Measurements from ENCODE around the gene GRAMD2B.
"Not testable (repeated sequence)": the region's sequence is repeated elsewhere in the genome, so short reads cannot be mapped to it uniquely, and the experiment has no call there.

The GRAMD2B gene

DNA sequence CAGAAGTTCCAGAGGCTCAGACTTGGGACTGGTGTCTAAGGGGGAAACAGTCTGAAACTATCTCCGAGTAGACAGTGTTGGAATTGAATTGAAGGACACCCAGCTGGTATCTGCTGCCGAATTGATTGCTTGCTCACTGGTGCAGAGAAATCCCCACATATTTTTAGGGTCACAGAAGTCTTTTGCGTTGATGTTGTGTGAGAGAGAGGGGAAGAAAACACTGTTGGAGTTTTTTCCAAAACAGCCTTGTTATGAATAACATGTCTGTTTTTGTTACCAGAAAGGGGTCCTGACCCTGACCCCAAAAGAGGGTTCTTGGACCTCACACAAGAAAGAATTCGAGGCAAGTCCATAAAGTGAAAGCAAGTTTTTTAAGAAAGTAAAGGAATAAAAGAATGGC lies 90.5 kb downstream of the GRAMD2B start:
- no peak for DNase-seq (ENCODE audit: low spot score)

DNA sequence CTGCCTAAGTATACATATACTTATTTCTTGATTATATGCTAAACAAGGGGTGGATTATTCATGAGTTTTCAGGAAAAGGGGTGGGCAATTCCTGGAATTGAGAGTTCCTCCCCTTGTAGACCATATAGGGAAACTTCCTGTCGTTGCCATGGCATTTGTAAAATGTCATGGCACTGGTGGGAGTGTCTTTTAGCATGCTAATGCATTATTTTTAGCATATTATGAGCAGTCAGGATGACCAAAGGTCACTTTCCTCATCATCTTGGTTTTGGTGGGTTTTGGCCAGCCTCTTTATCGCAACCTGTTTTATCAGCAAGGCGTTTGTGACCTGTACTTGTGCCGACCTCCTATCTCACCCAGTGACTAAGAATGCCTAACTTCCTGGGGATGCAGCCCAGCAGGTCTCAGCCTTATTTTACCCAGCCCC lies 90.9 kb downstream of the GRAMD2B start:
- DNase-seq (ENCODE audit: low spot score): no peak

DNA sequence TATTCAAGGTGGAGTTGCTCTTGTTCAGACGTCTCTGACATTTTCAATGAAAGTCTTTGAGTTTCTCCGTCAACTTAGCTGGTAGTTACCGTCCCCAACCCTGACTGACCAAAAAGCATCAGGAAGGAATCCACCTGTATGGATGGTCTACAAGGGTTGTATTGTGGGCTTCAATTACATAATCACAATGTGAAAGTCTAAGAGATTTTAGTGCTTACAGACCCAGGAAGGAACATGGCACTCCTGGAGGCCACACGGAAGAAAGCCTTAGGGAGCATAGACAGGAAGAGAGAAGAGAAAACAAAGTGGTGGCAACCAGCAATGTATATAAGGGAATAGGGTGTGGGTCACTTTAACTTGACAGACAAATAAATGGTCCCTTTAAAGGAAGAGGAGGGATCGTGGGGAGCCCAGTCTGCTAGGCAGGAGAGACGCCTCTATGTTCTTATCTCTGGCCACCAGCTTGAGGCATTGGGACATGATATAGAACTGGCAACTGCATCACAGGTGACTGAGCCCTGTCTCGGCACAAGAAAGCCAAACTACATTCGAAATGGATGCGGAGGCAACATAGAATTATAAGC lies 91.4 kb downstream of the GRAMD2B start:
- no peak for DNase-seq (ENCODE audit: low spot score)

DNA sequence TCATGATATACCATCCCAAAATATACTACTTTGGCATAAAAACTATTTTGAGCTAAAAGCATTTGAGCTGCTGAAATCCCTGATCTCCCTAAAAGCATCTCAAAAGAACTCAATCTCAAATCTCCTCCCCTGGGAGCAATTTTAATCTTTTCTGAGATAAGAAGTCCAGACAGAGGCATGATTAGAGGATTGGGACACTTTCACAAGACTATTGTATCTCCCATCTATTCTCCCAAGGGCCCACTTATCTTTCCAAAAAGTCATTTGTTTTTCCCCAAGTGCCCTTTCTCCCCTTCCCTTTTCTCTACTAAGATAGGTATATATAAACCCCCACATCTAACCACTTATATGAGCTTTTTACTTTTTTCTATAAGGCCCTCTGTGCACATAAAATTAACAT lies 92.1 kb downstream of the GRAMD2B start:
- DNase-seq (ENCODE audit: low spot score): no peak

DNA sequence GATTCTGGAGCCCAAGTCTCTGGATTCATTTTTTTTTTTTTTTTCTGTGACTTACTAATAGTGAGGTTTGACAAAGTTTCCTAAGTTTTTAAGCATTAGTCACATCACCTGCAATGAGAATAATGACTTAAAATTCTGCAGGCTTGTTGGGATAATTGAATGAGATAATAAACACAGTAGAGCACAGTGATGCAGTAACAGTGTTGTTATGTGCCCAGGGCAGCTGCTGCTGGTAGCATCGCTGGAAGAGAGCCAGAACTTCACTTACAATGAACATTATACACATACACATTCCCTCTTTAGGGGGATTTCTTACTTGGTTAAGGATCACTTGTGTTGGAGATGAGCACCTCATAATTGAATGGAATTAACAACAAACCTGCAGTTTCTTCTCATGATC lies 92.9 kb downstream of the GRAMD2B start:
- DNase-seq (ENCODE audit: low spot score): peak; percentile 80

DNA sequence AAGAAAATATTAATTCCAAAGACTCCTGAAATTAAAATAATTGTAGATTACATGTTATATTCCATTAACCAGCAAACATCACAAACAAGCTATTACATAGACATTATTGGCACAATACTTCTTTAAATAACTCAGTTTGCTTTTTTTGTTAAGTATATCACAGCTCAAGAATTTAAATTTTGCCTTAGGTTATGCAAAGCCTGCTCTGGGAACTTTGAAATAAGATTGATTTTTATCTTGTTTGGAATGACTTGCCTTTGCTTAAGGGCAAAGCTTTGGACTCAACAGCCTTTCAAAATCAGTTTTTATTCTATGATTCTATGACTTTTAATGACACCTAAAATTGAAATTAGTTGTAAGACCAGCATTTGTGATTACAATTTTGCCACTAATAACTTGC lies 93.6 kb downstream of the GRAMD2B start:
- DNase-seq (ENCODE audit: low spot score): no peak

DNA sequence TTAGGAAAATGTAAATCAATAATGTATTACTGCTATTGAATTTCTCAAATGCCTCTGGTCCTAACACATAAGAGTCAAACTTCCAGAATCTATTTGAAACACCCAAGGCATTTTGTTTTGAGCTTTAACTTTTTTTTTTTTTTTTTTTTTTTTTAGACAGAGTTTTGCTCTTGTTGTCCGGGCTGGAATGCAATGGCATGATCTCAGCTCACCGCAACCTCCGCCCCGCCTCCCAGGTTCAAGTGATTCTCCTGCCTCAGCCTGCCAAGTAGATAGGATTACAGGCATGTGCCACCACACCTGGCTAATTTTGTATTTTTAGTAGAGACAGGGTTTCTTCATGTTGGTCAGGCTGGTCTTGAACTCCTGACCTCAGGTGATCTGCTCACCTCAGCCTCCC lies 96.0 kb downstream of the GRAMD2B start:
- not testable (repeated sequence) for DNase-seq (ENCODE audit: low spot score)

DNA sequence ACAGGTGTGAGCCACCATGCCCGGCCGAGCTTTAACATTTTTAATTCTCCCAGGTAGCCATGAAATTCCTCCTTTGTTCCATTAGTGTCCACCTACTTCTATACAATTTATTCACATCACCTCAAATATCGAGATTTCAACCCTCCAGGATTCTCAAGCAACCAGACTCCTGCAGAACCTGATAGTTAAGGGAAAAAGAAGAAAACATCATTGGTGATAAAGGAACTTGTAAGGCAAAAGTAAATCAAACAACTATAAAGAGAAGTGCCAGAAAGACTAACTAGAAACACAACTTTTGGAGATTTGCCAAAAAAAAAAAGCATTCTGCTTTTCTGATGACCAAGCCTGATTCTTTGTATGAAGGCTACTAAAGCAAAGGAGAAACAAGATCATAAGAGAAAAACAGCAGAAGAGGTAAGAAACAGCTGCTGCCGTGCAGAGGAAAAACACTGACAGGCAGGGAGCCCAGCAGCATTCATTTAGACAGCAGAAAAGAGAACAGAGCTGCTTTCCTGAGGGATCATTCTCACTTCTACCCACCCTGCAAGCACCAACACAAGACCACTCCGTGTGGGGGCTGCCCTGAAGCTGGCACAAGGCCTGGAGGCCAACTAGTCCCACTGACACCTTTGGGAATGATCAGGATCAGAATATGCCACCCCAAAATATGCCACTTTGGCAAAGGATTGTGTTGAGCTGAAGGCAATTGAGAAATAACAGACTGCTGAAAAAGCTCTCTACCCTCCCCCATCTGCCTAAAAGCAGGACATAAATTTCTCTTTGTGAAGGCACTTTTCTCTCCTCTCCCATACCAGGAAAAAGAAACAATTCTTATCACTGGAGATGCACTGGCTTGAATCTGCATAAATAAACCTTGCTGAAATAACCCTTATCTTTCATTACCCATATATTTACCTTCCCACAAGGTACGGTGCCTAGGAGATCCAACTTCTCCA lies 96.7 kb downstream of the GRAMD2B start:
- DNase-seq (ENCODE audit: low spot score): peak; percentile 73

DNA sequence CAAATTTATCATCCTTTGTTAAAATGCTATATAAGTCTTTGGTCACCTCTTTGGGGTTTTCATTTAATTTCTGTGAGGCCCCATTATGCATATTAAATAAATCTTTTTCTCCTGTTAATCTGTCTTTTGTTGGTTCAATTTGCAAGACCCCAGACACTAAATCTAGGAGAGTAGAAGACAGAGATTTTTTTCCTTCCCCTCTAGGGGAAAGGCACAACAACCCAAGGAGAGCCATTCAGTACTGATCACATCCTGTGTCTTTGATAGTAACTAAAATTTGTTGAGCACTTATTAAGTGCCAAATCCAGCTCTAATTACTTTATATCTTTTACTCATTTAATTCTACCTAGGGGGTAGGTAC lies 97.4 kb downstream of the GRAMD2B start:
- no peak for DNase-seq (ENCODE audit: low spot score)

DNA sequence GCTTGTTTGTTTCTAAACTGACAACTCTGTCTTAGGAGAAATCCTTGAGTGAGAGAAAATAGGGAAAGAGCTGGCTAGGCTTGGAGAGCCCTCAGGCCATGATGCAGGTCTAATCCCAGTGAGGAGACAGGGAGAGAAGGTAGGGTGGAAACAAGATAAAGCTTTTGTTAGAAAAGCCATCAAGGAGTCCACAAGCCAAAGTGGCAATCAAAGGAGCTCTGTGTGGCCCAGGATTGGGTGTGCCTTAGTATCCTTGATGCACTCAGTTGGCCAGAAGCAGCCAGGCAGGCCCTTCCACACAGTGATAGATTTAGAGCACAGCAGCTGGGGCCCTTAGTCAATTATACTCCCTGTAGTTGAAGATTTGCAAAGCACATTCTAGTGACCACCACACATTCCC lies 97.9 kb downstream of the GRAMD2B start:
- no peak for DNase-seq (ENCODE audit: low spot score)

DNA sequence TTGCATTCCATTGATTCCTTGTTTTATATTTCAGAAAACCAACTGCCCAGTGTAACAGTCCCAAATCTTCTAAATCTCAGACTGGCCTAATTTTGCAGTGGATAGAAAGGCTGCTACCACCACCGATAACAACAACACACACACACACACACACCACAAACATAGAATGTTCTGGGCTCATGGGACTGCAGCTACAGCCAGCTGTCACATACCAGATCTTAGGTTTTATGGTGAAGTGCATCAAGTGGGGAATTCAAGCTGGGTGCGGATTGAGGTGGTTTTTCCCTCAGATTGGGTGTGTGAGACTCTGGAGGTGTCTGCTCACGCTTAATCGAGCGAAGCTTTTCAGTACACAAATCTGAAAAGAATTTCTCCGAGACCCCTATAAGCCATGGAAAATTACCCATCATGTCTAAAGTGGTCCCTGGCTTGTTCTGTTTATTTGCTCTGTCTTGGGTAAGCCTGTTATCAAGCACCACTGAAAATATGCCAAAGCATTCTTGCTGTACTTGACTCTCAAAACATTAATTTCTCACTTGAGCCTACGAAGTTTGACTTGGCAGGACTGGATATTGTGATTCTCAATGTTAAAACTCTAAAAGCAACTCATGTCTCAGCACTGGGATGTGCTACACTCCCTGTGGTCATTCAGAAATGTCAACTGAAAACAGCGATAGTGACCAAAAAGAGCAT lies 100.8 kb downstream of the GRAMD2B start:
- DNase-seq (ENCODE audit: low spot score): no peak

DNA sequence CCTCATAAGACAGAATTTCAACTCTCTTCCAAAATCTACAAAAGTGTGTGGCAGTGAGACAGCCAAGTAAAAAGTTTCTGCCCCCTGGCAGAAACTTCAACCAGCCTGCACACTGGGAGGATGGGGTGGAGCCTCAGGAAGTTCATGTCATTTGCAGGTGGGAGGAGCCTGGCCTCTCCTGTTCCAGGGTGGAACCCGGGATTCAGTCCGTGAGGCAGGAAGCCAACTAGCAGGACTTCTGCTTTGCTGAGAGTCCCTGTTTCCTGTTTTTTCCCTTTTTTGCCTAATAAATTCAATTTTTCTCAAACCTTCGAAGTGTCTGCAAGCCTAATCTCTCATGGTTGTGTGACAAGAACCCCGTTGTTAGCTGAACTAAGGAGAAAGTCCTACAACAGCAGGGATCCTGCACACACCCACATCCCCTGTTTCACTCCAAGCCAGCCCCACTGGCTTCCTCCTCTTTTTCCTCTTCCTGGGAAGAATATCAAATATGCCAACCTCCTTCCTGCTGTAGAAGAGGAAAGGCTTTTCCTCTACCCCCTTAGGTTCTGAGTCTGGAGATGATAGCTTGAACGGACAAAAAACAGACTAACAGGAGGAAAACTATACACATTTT lies 102.5 kb downstream of the GRAMD2B start:
- DNase-seq (ENCODE audit: low spot score): peak; percentile 59

DNA sequence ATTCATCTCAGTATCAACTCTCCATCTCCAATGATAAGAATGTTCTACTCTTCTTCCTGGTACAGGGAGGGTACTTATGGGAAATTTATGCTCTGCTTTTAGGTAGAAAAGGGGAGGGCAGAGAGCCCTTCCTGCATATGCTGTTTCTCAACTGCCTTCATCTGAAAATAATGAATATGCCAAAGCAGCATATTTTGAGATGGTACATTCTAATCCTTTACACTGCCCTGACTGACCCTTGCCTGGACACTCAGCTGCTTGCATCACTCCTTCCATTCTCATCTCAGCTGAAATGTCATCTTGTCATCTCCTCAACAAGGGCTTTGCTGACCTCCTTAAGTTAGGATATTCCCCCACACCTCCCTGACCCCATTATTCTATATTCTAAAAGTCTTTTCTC lies 103.3 kb downstream of the GRAMD2B start:
- no peak for DNase-seq (ENCODE audit: low spot score)

DNA sequence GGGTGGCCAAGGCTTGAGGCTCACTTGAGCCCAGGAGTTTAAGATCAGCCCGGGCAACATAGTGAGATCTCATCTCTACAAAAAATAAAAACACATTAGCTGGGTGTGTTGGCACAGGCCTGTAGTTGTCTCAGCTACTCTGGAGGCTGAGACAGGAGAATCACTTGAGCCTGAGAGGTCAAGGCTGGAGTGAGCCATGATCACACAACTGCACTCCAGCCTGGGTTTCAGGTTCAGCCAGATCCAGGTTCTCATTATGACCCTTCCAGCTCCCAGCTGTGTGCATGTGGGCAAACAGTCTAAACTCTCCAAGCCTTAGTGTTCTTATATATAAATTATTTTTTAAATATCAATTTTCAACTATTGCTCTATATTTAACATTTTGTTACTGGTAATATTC lies 103.9 kb downstream of the GRAMD2B start:
- no peak for DNase-seq (ENCODE audit: low spot score)

DNA sequence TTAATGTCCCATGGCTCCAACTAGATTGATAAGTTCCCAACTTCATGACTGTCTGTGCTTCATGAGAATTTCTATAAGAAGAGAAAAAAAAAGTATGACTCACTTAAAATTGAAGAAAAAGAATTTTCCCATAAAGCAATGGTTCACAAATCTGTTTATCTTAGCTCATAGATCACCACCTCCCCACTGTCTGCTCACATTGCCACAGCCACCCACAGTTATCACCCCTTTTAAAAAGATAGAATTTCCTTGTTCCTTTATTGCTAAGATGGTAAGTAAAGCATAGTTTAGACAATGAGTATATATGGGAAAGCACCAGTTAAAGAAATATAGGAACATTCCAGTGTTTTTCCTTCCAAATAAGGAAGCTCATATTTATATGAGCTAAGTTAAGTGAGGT lies 104.7 kb downstream of the GRAMD2B start:
- DNase-seq (ENCODE audit: low spot score): no peak

DNA sequence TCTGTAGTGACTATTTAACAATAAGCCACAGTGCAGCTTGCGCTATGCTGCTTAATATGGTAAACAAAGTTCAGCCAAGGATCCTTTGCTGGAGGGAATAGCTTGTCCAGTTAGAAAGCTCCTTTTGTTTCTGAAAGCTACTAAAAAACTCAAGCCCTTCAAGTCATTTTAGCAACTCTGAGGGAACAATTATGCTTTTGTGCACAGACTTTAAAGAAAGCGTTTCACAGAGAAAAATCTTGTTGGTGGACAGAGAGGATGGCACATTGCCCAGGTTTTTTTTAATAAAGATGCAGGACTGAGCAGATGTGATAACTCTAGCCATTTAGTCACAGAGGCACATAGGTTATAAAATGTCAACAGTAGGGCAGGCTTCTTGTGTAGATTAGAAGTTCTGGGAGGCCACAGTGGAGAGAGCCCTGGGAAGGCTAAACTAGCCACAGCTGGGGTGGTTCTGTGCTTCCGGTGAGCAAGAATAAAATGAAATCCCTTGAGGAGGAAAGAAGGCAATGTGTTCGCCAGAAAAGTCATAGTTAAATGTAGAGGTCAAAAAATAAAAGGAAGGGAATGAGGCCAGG lies 108.4 kb downstream of the GRAMD2B start:
- DNase-seq (ENCODE audit: low spot score): peak; percentile 73

DNA sequence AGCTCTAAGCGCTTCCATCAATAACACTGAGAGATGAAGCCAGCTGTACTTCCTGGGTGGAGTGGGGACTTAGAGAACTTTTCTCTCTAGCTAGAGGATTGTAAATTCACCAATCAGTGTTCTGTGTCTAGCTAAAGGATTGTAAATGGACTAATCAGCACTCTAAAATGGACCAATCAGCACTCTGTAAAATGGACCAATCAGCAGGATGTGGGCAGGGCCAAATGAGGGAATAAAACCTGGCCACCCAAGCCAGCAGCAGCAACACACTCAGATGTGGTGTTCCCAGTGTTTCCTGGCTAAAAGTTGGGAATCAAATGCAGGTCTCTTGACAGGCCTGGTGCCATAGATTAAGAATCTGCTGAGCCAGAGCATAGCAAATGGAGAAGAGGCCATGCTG lies 111.3 kb downstream of the GRAMD2B start:
- DNase-seq (ENCODE audit: low spot score): no peak

DNA sequence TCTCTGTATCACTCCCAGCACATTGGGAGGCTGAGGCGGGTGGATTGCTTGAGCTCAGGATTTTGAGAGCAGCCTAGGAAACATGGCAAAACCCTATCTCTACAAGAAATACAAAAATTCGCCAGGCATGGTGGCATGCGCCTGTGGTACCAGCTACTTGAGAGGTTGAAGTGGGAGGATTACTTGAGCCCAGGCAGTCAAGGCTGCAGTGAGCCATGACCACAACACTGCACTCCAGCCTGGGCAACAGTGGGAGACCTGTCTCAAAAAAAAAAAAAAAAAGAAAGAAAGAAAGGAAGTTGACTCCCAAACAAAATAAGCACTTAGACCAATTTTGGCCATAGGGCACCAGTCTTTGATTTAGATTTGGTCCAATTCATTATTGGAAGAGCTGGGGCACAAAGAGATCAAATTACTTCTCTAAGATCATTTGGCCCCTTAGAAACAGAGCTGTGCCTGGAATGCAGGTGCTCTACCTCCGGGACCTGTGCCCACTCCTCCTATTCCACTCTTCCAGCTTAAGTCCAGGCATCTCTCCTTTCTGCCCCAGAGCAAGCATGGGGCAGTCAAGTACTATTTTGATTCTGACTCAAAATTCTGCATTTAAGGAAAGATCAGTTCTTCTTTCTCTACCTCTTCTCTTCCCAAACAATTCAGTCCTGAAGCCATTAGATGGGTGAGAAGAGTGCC lies 112.8 kb downstream of the GRAMD2B start:
- no peak for DNase-seq (ENCODE audit: low spot score)

DNA sequence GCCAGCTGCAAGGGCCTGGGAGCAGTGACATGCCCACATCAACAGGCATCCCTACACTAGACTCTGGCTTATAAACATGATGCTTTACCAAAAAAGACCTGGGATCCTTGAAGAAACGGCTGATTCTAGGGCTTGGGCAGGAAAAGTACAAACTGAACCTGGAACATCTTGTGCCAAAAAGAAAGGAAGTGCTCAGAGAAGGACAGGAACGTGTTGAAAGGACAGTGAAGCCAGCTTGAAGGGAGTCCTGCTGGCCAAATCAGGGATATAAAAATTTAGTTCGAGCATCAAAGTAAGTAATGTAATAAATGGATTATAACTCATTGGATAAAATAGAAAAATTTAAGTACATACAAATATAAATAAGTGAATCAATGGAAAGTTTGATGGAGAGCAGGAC lies 113.7 kb downstream of the GRAMD2B start:
- no peak for DNase-seq (ENCODE audit: low spot score)

DNA sequence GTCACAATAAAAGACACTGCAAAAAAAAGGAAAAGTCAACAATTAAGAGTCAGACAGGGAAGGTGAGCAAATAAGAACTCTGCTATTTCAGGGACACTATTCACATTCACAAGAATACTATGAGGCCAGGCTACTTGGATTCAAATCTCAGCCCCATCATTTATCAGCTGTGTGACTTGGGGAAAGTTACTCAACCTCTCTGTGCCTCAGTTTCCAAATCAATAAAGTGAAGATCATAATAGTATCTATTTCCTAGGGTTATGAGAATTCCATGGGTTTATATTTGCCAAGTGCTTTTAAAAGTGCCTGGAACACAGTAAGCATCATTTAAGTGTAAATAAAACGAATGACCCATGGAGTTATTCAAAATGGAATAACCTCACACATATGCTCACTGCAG lies 115.4 kb downstream of the GRAMD2B start:
- DNase-seq (ENCODE audit: low spot score): no peak

DNA sequence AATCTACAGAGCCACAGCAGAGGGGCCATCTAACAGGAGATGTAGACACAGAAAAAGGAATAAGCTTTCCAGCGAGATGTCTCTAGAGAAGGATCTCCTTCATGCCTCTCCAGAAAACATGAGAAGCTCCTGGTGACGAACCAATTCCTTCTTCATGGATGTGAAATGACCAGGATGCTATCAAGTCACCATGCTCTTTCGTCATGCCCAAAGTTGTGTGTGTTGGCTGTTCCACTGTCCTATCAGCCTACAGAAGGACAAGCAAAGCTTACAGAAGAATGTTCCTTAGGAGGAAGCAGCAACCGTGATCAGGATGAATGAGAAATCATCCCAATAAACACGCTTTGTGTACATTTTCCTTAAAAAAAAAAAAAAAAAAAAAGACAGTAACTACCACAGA lies 117.4 kb downstream of the GRAMD2B start:
- no peak for DNase-seq (ENCODE audit: low spot score)

DNA sequence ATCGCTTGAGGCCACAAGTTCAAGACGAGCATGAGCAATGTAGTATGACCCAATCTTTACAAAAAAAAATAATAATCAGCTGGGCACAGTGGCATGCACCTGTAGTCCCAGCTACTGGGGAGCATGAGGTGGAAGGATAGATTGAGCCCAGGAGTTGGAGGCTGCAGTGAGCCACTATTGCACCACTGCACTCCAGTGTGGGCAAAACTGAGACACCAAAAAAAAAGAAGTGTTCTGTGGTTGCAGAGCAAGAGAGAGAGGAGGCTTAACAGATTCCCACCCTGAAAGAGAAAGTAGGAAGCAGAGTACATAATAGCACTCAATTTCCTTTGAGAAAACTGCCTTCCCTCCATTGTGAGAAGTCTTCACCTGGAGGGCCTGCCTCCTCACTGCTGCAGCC lies 119.2 kb downstream of the GRAMD2B start:
- no peak for DNase-seq (ENCODE audit: low spot score)
